ENCODE results near the gene ZNF512.
"Not testable (repeated sequence)": the region's sequence is repeated elsewhere in the genome, so short reads cannot be mapped to it uniquely, and the experiment has no call there.

The ZNF512 gene

GRCh38 chr2:27582695-27583389 is at the start of gene ZNF512:
TSS of gene ZNF512 (plus strand) at chr2:27583042. CDS start at chr2:27583113, 71 bp downstream.
- DNase-seq: peak; percentile 50 to 69 (median 64)

- DNase-seq: no peak
These were observed 45.6 kb upstream of the ZNF512 start for GRCh38 chr2:27537287-27537686.

DNA sequence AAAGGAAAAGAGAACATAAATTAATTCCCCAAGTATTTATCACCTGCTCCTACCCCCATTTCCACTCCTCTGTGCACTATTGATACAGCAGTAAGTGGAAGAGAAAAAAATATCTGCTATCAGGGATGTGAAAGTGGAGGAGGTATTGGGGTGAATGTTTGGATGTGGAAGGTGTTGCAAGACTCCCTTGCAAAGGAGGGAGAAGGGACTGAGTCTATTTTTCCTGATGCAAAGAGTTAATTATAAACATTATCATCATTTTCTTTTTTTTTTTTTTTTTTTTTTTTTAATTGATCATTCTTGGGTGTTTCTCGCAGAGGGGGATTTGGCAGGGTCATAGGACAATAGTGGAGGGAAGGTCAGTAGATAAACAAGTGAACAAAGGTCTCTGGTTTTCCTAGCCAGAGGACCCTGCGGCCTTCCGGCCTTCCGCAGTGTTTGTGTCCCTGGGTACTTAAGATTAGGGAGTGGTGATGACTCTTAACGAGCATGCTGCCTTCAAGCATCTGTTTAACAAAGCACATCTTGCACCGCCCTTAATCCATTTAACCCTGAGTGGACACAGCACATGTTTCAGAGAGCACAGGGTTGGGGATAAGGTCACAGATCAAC is 43.9 kb upstream of the ZNF512 start:
- not testable (repeated sequence) for DNase-seq

DNA sequence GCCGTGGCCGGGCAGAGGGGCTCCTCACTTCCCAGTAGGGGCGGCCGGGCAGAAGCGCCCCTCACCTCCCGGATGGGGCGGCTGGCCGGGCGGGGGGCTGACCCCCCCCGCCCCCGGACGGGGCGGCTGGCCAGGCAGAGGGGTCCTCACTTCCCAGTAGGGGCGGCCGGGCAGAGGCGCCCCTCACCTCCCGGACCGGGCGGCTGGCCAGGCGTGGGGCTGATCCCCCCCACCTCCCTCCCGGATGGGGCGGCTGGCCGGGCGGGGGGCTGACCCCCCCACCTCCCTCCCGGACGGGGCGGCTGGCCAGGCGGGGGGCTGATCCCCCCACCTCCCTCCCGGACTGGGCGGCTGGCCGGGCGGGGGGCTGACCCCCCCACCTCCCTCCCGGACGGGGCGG is 43.2 kb upstream of the ZNF512 start:
- not testable (repeated sequence) for DNase-seq

- DNase-seq: no peak
These were observed 38.6 kb upstream of the ZNF512 start for GRCh38 chr2:27544143-27544821.

DNA sequence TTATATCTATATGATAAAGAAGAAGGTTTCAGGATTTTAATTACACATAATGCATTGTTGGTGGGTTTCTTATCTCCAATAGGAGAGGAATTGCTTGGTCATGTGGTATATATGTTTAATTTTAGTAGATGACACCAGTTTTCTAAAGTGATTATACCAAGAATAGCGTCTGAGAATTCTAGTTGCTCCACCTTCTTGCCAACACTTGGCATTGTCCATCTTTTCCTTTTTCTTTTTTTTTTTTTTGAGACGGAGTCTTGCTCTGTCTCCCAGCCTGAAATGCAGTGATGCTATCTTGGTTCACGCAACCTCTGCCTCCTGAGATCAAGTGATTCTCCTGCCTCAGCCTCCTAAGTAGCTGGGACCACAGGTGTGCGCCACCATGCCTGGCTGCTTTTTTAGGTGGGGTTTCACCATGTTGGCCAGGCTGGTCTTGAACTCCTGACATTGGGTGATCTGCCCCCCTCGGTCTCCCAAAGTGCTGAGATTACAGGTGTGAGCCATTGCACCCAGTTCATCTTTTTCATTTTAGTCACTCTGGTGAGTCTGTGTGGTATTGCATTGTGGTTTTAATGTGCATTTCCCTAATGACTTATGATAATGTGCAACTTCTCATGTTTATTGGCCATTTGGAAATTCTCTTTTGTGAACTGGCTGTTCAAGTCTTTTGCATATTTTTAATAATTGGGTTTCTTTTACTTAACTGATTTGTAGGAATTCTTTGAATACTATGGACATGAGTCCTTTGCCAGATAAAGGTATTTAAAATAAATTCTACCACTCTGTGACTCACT is 37.3 kb upstream of the ZNF512 start:
- no peak for DNase-seq

DNA sequence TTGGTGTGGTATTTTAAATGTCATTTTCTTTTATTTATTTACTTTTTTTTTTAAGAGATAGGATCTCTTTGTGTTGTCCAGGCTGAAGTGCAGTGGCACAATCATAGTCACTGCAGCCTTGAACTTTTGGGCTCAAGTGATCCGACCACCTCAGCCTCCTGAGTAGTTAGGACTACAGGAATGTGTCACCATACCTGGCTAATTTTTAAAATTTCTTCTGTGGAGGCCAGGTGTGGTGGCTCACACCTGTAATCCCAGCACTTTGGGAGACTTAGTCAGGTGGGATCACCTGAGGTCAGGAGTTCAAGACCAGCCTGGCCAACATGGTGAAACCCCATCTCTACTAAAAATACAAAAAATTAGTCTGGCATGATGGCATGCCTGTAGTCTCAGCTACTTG is 33.5 kb upstream of the ZNF512 start:
- no peak for DNase-seq

DNA sequence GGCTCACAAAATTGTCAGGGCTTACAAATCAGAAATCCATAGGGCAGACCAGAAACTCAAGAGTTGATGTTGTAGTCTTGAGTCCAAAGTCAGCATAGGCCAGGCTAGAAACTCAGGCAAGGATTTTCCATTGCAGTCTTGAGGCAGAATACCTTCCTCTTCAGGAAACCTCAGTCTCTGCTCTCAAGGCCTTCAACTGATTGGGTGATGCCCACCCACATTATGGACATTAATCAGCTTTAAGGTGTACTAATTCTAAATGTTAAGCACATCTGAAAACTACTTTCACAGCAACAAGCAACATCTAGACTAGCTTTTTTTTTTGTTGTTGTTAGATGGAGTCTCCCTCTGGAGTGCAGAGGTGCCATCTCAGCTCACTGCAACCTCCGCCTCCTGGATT is 31.3 kb upstream of the ZNF512 start:
- no peak for DNase-seq

DNA sequence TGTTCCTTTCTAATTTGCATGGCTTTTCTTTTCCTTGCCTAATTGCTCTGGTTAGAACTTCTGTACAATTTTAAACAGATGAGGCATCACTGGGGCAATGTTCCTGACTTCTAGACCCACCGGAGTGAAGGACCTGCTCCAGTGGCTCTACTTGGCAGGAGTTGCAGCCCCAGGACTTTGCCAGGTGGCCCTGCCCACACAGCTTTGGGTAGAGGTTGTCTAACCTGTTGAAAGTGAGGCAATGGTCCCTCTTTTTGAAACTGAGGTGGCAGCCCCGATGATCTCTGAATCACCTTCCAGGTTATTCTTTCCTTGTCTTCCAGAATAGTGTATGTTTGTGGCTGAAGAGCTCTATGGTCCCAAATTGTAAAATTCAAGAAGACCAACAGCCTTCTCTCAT is 29.9 kb upstream of the ZNF512 start:
- no peak for DNase-seq

DNA sequence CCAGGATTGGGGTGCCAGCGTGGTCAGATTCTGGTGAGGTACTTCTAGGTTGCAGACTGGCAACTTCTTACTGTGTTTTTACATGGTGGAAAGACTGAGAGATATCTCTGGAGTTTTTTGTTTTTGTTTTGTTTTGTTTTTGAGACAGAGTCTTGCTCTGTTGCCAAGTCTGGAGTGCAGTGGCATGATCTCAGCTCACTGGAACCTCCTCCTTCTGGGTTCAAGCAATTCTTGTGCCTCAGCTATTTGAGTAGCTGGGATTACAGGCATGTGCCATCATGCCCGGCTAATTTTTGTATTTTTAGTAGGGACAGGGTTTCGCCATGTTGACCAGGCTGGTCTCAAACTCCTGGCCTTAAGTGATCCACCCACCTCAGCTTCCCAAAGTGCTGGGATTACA is 28.4 kb upstream of the ZNF512 start:
- DNase-seq: not testable (repeated sequence)

GRCh38 chr2:27559228-27559627 is 23.6 kb upstream of the ZNF512 start:
- DNase-seq: no peak

DNA sequence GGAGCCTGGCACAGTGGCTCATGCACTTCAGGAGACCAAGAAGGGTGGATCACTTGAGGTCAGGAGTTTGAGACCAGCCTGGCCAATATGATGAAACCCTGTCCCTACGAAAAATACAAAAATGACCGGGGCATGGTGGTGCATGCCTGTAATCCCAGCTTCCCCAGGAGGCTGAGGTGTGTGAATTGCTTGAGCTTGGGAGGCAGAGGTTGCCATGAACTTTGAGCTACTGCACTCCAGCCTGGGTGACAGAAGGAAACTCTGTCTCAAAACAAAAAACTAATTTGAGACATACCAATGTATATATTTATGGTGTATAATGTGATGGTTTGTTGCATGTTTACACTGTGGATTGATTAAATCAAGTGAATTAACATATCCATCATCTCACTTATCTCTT is 21.8 kb upstream of the ZNF512 start:
- DNase-seq: no peak

- DNase-seq: no peak
These were observed 16.2 kb upstream of the ZNF512 start for GRCh38 chr2:27566628-27567027.

DNA sequence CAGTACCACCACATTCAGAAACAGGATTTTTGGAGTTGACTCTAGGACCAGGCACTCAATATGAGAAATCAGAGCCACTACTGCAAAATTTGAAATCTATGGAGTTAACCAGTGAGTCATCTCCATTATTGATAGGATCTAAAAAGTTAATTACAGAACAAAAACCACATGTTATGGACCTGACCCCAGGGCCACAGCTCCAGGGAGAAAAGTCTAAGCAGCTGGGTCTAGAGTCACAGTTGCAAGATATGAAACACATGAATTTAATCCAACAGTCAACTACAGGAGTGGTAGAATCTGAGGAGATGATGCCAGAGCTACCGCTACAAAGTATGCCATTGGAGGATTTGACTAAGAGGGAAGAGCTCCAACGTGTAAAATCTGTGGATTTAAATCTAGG is 13.4 kb upstream of the ZNF512 start:
- no peak for DNase-seq

DNA sequence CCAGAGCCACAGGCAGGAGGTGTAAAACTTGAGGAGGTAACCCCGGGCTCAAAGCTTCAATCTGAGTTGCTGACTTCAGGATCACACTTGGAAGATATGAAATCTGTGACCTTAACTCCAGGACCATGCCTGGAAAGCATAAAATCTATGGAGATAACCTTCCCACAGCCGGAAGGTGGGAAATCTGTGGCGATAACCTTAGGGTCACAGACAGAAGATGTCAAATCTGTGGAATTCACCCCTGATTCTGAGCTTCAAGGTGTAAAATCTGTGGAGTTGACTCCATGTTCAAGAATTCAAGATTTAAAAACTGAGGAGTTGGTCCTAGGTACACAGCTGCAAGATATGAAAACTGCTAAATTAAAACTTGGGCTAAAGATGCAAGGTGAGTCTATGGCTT is 11.6 kb upstream of the ZNF512 start:
- DNase-seq: no peak

DNA sequence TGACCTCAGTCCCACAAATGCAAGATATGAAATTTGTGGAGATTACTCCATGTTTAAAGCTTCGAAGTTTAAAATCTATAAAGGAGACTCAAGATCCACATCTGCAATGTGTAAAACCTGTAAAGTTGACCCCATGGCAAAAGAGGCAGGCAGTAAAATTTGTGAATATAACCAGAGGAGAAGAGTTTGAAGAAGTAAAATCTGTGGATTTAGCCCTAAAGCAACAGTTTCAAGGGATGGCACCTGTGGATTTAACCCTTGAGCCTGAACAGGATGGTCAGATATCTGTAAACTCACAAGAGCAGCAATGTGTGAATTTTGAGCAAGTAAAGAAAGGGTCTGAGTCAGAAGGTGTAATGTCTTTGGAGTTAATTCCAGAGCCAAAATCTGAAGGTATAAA is 11.2 kb upstream of the ZNF512 start:
- DNase-seq: no peak

GRCh38 chr2:27572439-27572838 is 10.4 kb upstream of the ZNF512 start:
- no peak for DNase-seq

- DNase-seq: no peak
These were observed 9.8 kb upstream of the ZNF512 start for GRCh38 chr2:27572998-27573429.

GRCh38 chr2:27573452-27573851 is 9.4 kb upstream of the ZNF512 start:
- DNase-seq: no peak

- no peak for DNase-seq
These were observed 1.3 kb upstream of the ZNF512 start for GRCh38 chr2:27581417-27582128.

DNA sequence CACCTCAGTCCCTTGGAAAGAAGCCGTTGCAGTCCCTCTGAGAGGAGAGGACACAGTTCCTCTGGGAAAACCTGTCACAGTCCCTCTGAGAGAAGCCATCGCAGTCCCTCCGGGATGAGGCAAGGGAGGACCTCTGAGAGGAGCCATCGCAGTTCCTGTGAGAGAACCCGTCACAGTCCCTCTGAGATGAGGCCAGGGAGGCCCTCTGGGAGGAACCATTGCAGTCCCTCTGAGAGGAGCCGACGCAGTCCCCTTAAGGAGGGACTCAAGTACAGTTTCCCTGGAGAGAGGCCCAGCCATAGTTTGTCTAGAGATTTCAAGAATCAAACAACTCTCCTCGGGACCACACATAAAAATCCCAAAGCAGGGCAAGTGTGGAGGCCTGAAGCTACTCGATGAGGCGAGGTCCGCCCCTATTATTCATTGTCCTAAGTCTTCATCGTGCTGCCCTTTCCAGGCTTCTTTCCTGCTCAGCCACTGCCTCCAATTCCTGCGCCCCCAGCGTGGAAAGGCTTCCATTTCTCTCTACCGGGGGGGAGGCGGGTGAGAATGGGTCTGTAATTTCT is 630 bp upstream of the ZNF512 start:
- no peak for DNase-seq

DNA sequence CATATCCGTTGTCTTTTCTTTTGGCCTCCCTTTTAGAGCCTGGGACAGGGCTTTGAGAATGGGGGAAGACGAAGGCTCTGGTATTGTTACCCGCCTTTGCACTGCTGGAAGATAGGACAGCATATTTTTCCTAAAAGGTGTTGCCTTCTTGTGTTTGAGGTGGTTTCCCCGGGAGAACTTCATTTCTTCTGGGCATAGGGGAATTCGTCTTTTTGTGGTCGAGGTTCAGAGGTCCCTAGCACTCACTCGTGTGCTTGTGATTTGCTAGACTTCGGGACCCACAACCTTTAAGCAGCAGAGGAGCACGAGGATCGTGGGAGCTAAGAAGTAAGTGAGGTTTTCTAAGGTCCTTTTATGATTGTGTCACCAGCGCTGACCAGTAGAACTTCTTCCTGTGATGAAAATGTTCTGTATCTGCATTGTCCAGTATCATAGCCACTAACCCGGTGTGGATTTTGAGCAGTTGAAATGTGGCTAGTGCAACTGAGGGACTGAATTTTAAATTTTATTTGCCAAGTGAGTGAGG is 611 bp downstream of the ZNF512 start:
- DNase-seq: no peak
